Measurements from ENCODE around the gene ACAP3. TPM values are rescaled to one million over a fixed set of nuclear protein-coding genes. Genes with fewer than 3 reads are reported as not detected.

Gene ACAP3
- total and polyA plus RNA-seq, 4 donors: 2.7 to 24.8 (median 15.0) TPM

DNA sequence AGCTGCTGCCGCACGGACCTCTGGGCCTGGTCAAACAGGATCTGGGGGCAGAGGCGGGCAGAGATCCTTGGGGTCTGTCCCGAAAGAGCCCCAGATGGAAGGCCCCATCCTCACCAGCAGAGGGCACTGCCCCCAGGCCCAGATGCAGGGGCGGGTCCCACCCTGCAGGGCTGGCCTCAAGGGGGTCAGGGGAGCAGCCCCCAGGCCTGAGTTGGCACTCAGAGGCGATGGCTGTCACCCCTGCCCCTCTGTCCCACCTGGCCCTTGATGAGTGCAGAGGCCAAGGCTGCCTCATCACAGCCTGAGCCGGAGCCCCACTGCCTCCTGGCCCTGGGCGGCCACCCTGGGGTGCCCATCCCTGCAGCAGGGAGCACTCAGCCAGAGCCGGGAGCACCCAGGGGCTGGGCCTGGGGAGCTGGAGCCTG lies 5.7 kb downstream of the ACAP3 start:
- H3K27ac ChIP-seq (ENCODE audit: low read depth in 1 of 2, low read length in 2 of 2): no peak overlapping the region
- H3K27me3 ChIP-seq (ENCODE audit: control insufficient read depth in 4 of 4, insufficient read depth in 4 of 4, low read length in 3 of 4): no peaks in the 10 kb centered on the region
- no peak overlapping the region for H3K9ac ChIP-seq (ENCODE audit: low read depth in 1 of 2, low read length in 2 of 2)
- no peaks in the 10 kb centered on the region for H3K9me3 ChIP-seq (ENCODE audit: control insufficient read depth in 4 of 4, low read length in 3 of 4)
- H3K4me3 ChIP-seq (ENCODE audit: low read depth in 1 of 3, low read length in 3 of 3): no peak overlapping the region
- TF ChIP-seq, protein P1, sequence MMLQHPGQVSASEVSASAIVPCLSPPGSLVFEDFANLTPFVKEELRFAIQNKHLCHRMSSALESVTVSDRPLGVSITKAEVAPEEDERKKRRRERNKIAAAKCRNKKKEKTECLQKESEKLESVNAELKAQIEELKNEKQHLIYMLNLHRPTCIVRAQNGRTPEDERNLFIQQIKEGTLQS (IDR thresholded peaks at IDR 0.05): no peak
- TF ChIP-seq, protein P2, sequence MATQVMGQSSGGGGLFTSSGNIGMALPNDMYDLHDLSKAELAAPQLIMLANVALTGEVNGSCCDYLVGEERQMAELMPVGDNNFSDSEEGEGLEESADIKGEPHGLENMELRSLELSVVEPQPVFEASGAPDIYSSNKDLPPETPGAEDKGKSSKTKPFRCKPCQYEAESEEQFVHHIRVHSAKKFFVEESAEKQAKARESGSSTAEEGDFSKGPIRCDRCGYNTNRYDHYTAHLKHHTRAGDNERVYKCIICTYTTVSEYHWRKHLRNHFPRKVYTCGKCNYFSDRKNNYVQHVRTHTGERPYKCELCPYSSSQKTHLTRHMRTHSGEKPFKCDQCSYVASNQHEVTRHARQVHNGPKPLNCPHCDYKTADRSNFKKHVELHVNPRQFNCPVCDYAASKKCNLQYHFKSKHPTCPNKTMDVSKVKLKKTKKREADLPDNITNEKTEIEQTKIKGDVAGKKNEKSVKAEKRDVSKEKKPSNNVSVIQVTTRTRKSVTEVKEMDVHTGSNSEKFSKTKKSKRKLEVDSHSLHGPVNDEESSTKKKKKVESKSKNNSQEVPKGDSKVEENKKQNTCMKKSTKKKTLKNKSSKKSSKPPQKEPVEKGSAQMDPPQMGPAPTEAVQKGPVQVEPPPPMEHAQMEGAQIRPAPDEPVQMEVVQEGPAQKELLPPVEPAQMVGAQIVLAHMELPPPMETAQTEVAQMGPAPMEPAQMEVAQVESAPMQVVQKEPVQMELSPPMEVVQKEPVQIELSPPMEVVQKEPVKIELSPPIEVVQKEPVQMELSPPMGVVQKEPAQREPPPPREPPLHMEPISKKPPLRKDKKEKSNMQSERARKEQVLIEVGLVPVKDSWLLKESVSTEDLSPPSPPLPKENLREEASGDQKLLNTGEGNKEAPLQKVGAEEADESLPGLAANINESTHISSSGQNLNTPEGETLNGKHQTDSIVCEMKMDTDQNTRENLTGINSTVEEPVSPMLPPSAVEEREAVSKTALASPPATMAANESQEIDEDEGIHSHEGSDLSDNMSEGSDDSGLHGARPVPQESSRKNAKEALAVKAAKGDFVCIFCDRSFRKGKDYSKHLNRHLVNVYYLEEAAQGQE (IDR thresholded peaks at IDR 0.05): no peak
- TF ChIP-seq FOXA1 (IDR thresholded peaks at IDR 0.05) (no peak), TAF1 (conservative IDR thresholded peaks at IDR 0.05) (no peak), EGR1 (IDR thresholded peaks at IDR 0.05; ENCODE audit: low read depth in 2 of 2) (no peak), SP1 (IDR thresholded peaks at IDR 0.05) (no peak), RXRA (IDR thresholded peaks at IDR 0.05) (no peak), NR2F2 (IDR thresholded peaks at IDR 0.05) (no peak), RAD21 (IDR thresholded peaks at IDR 0.05) (no peak), HNF4A (conservative IDR thresholded peaks at IDR 0.05) (no peak), HNF4G (IDR thresholded peaks at IDR 0.05) (no peak)
- TF ChIP-seq, protein P3, sequence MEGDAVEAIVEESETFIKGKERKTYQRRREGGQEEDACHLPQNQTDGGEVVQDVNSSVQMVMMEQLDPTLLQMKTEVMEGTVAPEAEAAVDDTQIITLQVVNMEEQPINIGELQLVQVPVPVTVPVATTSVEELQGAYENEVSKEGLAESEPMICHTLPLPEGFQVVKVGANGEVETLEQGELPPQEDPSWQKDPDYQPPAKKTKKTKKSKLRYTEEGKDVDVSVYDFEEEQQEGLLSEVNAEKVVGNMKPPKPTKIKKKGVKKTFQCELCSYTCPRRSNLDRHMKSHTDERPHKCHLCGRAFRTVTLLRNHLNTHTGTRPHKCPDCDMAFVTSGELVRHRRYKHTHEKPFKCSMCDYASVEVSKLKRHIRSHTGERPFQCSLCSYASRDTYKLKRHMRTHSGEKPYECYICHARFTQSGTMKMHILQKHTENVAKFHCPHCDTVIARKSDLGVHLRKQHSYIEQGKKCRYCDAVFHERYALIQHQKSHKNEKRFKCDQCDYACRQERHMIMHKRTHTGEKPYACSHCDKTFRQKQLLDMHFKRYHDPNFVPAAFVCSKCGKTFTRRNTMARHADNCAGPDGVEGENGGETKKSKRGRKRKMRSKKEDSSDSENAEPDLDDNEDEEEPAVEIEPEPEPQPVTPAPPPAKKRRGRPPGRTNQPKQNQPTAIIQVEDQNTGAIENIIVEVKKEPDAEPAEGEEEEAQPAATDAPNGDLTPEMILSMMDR (IDR thresholded peaks at IDR 0.05; ENCODE audit: low read depth, low read length, missing input control): no peak
- DNase-seq (ENCODE audit: low spot score): no peak
- peaks cover 0 to 7% (median under 1%) of the 10 kb centered on the region in 4 donors for H3K36me3 ChIP-seq (ENCODE audit: control insufficient read depth in 4 of 4, insufficient read depth in 3 of 4, low read depth in 1 of 4, low read length in 3 of 4)
- peaks cover 11 to 28% (median 24%) of the 10 kb centered on the region in 4 donors for H3K4me1 ChIP-seq (ENCODE audit: control insufficient read depth in 4 of 4, insufficient read depth in 4 of 4, low read length in 3 of 4)
- 97% methylated on average over 9 of the region's 9 CpGs for WGBS

DNA sequence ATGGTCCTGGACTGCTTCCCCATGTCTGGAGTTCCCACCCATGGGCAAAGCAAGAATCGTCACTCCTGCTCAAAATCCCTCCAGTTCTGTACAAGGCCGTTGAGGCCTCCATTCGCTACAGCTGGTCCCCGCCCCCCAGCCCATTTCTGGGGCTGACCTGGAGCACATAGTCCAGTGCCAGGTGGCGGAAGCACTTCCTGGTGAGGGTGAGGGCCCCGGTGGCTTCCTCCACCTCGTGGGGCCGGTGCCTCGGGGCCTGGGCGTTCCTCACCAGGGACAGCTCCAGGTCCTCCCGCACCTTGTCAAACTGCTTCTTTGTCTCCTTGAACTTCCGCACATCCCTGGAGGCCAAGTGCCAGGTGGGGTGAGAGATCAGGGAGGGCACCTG lies 7.4 kb downstream of the ACAP3 start:
- no peak for DNase-seq (ENCODE audit: low spot score)

More for the DNA sequence above, 7.4 kb downstream of the ACAP3 start:
- TF ChIP-seq NR2F2 (IDR thresholded peaks at IDR 0.05): no peak
- TF ChIP-seq SP1 (IDR thresholded peaks at IDR 0.05): no peak
- no peak for TF ChIP-seq HNF4G (IDR thresholded peaks at IDR 0.05)
- TF ChIP-seq YY1 (IDR thresholded peaks at IDR 0.05): no peak
- TF ChIP-seq JUND (IDR thresholded peaks at IDR 0.05): no peak
- TF ChIP-seq FOXA1 (IDR thresholded peaks at IDR 0.05): no peak
- TF ChIP-seq, protein P2 (IDR thresholded peaks at IDR 0.05): no peak
- TF ChIP-seq GABPA (IDR thresholded peaks at IDR 0.05 in 1 of 2, conservative IDR thresholded peaks at IDR 0.05 in 1 of 2): no peak
- TF ChIP-seq HNF4A (conservative IDR thresholded peaks at IDR 0.05): no peak
- TF ChIP-seq, protein P4, sequence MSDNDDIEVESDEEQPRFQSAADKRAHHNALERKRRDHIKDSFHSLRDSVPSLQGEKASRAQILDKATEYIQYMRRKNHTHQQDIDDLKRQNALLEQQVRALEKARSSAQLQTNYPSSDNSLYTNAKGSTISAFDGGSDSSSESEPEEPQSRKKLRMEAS (IDR thresholded peaks at IDR 0.05): no peak
- Histone ChIP-seq H3K27ac (ENCODE audit: low read depth in 1 of 2, low read length in 2 of 2) (no peak overlapping the region), H3K36me3 (ENCODE audit: control insufficient read depth in 4 of 4, insufficient read depth in 3 of 4, low read depth in 1 of 4, low read length in 3 of 4) (peaks cover 0 to 9% (median under 1%) of the 10 kb centered on the region in 4 donors), H3K9ac (ENCODE audit: low read depth in 1 of 2, low read length in 2 of 2) (no peak overlapping the region), H3K27me3 (ENCODE audit: control insufficient read depth in 4 of 4, insufficient read depth in 4 of 4, low read length in 3 of 4) (no peaks in the 10 kb centered on the region), H3K4me3 (ENCODE audit: low read depth in 1 of 3, low read length in 3 of 3) (no peak overlapping the region), H3K9me3 (ENCODE audit: control insufficient read depth in 4 of 4, low read length in 3 of 4) (no peaks in the 10 kb centered on the region), H3K4me1 (ENCODE audit: control insufficient read depth in 4 of 4, insufficient read depth in 4 of 4, low read length in 3 of 4) (peaks cover 6 to 11% (median 8%) of the 10 kb centered on the region in 4 donors)
- whole genome bisulfite sequencing: 94% methylated on average over 12 of the region's 12 CpGs

All from liver (tissue), 9 donors.